Measurements from ENCODE around the gene DUOX2.

DUOX2 gene

GRCh38 chr15:45102226-45102625 is 11.7 kb downstream of the DUOX2 start:
- in situ Hi-C loops (cut with MboI; ENCODE audit: low pct_unique_long_range_greater_than_20kb, low sequenced_read_pairs, unreplicated experiment): no loop called here
- TF ChIP-seq CTCF (IDR thresholded peaks at IDR 0.05; ENCODE audit: extremely low read depth, insufficient read depth, missing control alignments): no peak
- no peak for DNase-seq (ENCODE audit: low spot score)

- no peak for DNase-seq (ENCODE audit: low spot score)
- in situ Hi-C loops (cut with MboI; ENCODE audit: low pct_unique_long_range_greater_than_20kb, low sequenced_read_pairs, unreplicated experiment): no loop called here
- no peak for TF ChIP-seq CTCF (IDR thresholded peaks at IDR 0.05; ENCODE audit: extremely low read depth, insufficient read depth, missing control alignments)
Observed at GRCh38 chr15:45101749-45102148, 12.2 kb downstream of the DUOX2 start.

- no peak for TF ChIP-seq CTCF (IDR thresholded peaks at IDR 0.05; ENCODE audit: extremely low read depth, insufficient read depth, missing control alignments)
- no peak for DNase-seq (ENCODE audit: low spot score)
- in situ Hi-C loops (cut with MboI; ENCODE audit: low pct_unique_long_range_greater_than_20kb, low sequenced_read_pairs, unreplicated experiment): no loop called here
Observed at GRCh38 chr15:45100884-45101625, 12.9 kb downstream of the DUOX2 start.

- in situ Hi-C loops (cut with MboI; ENCODE audit: low pct_unique_long_range_greater_than_20kb, low sequenced_read_pairs, unreplicated experiment): no loop called here
- no peak for DNase-seq (ENCODE audit: low spot score)
- TF ChIP-seq CTCF (IDR thresholded peaks at IDR 0.05; ENCODE audit: extremely low read depth, insufficient read depth, missing control alignments): no peak
Observed at GRCh38 chr15:45099549-45100165, 14.3 kb downstream of the DUOX2 start.

GRCh38 chr15:45097466-45097865 is 16.5 kb downstream of the DUOX2 start:
- in situ Hi-C loops (cut with MboI; ENCODE audit: low pct_unique_long_range_greater_than_20kb, low sequenced_read_pairs, unreplicated experiment): no loop called here
- no peak for TF ChIP-seq CTCF (IDR thresholded peaks at IDR 0.05; ENCODE audit: extremely low read depth, insufficient read depth, missing control alignments)
- DNase-seq (ENCODE audit: low spot score): no peak

GRCh38 chr15:45095661-45096060 is 18.3 kb downstream of the DUOX2 start:
- in situ Hi-C loops (cut with MboI; ENCODE audit: low pct_unique_long_range_greater_than_20kb, low sequenced_read_pairs, unreplicated experiment): no loop called here
- no peak for TF ChIP-seq CTCF (IDR thresholded peaks at IDR 0.05; ENCODE audit: extremely low read depth, insufficient read depth, missing control alignments)
- DNase-seq (ENCODE audit: low spot score): no peak

Measured in GM13977 (cell line).